Stimulated activated CD4-positive, alpha-beta T cell treated with anti-CD3 and anti-CD28 coated beads, Interleukin-1b, Interleukin-23, amount 100 ng/mL, for 48 hours (primary cell): ENCODE data around the gene PAPLN.
"Not testable (repeated sequence)": the region's sequence is repeated elsewhere in the genome, so short reads cannot be mapped to it uniquely, and the experiment has no call there.

Experiments used
- DNase-seq: peaks from one replicate; pipeline ENCODE4 v3.0.0-alpha.2; 2020

The PAPLN gene

GRCh38 chr14:73305499-73305898 is 68.2 kb downstream of the PAPLN start:
- no peak for DNase-seq

- no peak for DNase-seq
Measured at GRCh38 chr14:73307261-73307660, 70.0 kb downstream of the PAPLN start.

- DNase-seq, result not testable (repeated sequence)
Measured at GRCh38 chr14:73309207-73309606, 71.9 kb downstream of the PAPLN start.

GRCh38 chr14:73311708-73312030 is 74.4 kb downstream of the PAPLN start:
- DNase-seq, result no peak

- DNase-seq, result no peak
Measured at GRCh38 chr14:73312687-73313086, 75.4 kb downstream of the PAPLN start.

- no peak for DNase-seq
Measured at GRCh38 chr14:73313151-73313550, 75.8 kb downstream of the PAPLN start.

- DNase-seq, result no peak
Measured at GRCh38 chr14:73323896-73324399, 86.6 kb downstream of the PAPLN start.
